ENCODE results near the gene AATF. TPM values are rescaled to one million over a fixed set of nuclear protein-coding genes. Genes with fewer than 3 reads are reported as not detected.

Gene AATF
- total and polyA plus RNA-seq, 2 experiments from 2014 or later: 35.6 to 48.1 TPM

DNA sequence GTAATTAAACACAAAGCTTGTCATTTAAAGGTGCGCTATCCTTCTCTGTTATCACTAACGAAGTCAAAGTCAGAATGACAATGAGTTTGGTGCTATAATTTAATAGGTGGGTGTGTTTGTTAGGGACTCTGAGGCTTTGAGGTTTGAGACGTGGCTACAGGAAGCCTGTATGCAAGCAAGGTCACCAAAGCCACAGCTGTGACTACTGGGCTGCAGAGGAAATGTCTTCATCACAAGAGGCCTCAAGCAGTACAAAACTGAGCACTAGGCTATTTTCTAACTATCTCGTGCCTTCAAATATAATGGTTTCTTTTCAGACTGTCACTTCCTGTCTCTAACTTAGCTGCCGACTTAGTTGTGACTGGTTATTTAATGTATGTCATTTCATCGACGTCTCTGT lies 141.2 kb downstream of the AATF start:
- H2AFZ ChIP-seq: no peak overlapping the region
- H3K4me2 ChIP-seq (ENCODE audit: unreplicated experiment): no peak overlapping the region
- no peak overlapping the region for H3K27ac ChIP-seq
- H3F3A ChIP-seq (ENCODE audit: insufficient read depth): no peaks in the 10 kb centered on the region
- no peaks in the 10 kb centered on the region for H4K20me1 ChIP-seq (ENCODE audit: insufficient read depth)
- no peak for DNase-seq
- 90 to 92% methylated on average over 7 of the region's 7 CpGs for WGBS, 2 experiments (ENCODE audit: low coverage in 1 of 2, low lambda C conversion rate in 2 of 2, missing lambda C conversion rate in 2 of 2)
- H3K4me3 ChIP-seq: no peak overlapping the region
- H3K4me1 ChIP-seq (ENCODE audit: insufficient read depth): no peaks in the 10 kb centered on the region
- no peaks in the 10 kb centered on the region for H3K27me3 ChIP-seq (replicated peaks; ENCODE audit: insufficient read depth)
- TF ChIP-seq EZH2 (IDR thresholded peaks at IDR 0.05; ENCODE audit: insufficient read depth, poor library complexity, severe bottlenecking) (no peak), EZH2phosphoT487 (IDR thresholded peaks at IDR 0.05; ENCODE audit: insufficient read depth, low read depth) (no peak)
- H3K9ac ChIP-seq: no peak overlapping the region
- H3K79me2 ChIP-seq (ENCODE audit: insufficient read depth): no peaks in the 10 kb centered on the region
- H3K9me3 ChIP-seq (ENCODE audit: low read depth): no peaks in the 10 kb centered on the region
- H3K9me2 ChIP-seq (ENCODE audit: insufficient read depth): no peaks in the 10 kb centered on the region
- in situ Hi-C loops (cut with MboI): no loop called here
- no peaks in the 10 kb centered on the region; the same call in 1 of the 2 replicates for H3K36me3 ChIP-seq (ENCODE audit: low read depth)

- H3K9me2 ChIP-seq (ENCODE audit: insufficient read depth): no peaks in the 10 kb centered on the region
- H3K27me3 ChIP-seq (replicated peaks; ENCODE audit: insufficient read depth): no peaks in the 10 kb centered on the region
- in situ Hi-C loops (cut with MboI): no loop called here
- TF ChIP-seq EZH2 (IDR thresholded peaks at IDR 0.05; ENCODE audit: insufficient read depth, poor library complexity, severe bottlenecking) (no peak), EZH2phosphoT487 (IDR thresholded peaks at IDR 0.05; ENCODE audit: insufficient read depth, low read depth) (no peak)
- H3K79me2 ChIP-seq (ENCODE audit: insufficient read depth): no peaks in the 10 kb centered on the region
- no peaks in the 10 kb centered on the region for H3F3A ChIP-seq (ENCODE audit: insufficient read depth)
- no peak overlapping the region for H3K27ac ChIP-seq
- H4K20me1 ChIP-seq (ENCODE audit: insufficient read depth): no peaks in the 10 kb centered on the region
- no peak for DNase-seq
- no peaks in the 10 kb centered on the region for H3K4me1 ChIP-seq (ENCODE audit: insufficient read depth)
- H3K4me2 ChIP-seq (ENCODE audit: unreplicated experiment): no peak overlapping the region
- H3K36me3 ChIP-seq (ENCODE audit: low read depth): no peaks in the 10 kb centered on the region; the same call in 1 of the 2 replicates
- H3K4me3 ChIP-seq: no peak overlapping the region
- H3K9ac ChIP-seq: no peak overlapping the region
- no peak overlapping the region for H2AFZ ChIP-seq
- 92% methylated on average over 3 of the region's 3 CpGs for WGBS, 2 experiments (ENCODE audit: low coverage in 1 of 2, low lambda C conversion rate in 2 of 2, missing lambda C conversion rate in 2 of 2)
- no peaks in the 10 kb centered on the region for H3K9me3 ChIP-seq (ENCODE audit: low read depth)
Measured at GRCh38 chr17:37090941-37091340, 142.2 kb downstream of the AATF start.

- H3K27me3 ChIP-seq (replicated peaks; ENCODE audit: insufficient read depth): no peaks in the 10 kb centered on the region
- in situ Hi-C loops (cut with MboI): no loop called here
- DNase-seq: no peak
- no peaks in the 10 kb centered on the region; the same call in 1 of the 2 replicates for H3K36me3 ChIP-seq (ENCODE audit: low read depth)
- H3K79me2 ChIP-seq (ENCODE audit: insufficient read depth): no peaks in the 10 kb centered on the region
- H3K9me2 ChIP-seq (ENCODE audit: insufficient read depth): no peaks in the 10 kb centered on the region
- no peaks in the 10 kb centered on the region for H3F3A ChIP-seq (ENCODE audit: insufficient read depth)
- no peak overlapping the region for H3K27ac ChIP-seq
- H3K4me2 ChIP-seq (ENCODE audit: unreplicated experiment): no peak overlapping the region
- TF ChIP-seq EZH2 (IDR thresholded peaks at IDR 0.05; ENCODE audit: insufficient read depth, poor library complexity, severe bottlenecking) (no peak), EZH2phosphoT487 (IDR thresholded peaks at IDR 0.05; ENCODE audit: insufficient read depth, low read depth) (no peak)
- no peak overlapping the region for H3K4me3 ChIP-seq
- H3K9ac ChIP-seq: no peak overlapping the region
- H3K9me3 ChIP-seq (ENCODE audit: low read depth): no peaks in the 10 kb centered on the region
- WGBS, 2 experiments (ENCODE audit: low coverage in 1 of 2, low lambda C conversion rate in 2 of 2, missing lambda C conversion rate in 2 of 2): 96 to 100% methylated on average over 2 of the region's 2 CpGs
- no peaks in the 10 kb centered on the region for H3K4me1 ChIP-seq (ENCODE audit: insufficient read depth)
- H2AFZ ChIP-seq: no peak overlapping the region
- H4K20me1 ChIP-seq (ENCODE audit: insufficient read depth): no peaks in the 10 kb centered on the region
Measured at GRCh38 chr17:37092071-37092470, 143.3 kb downstream of the AATF start.

GRCh38 chr17:37092701-37093100 lies 143.9 kb downstream of the AATF start:
- in situ Hi-C loops (cut with MboI): no loop called here
- no peak for DNase-seq
- Histone ChIP-seq H3K9me2 (ENCODE audit: insufficient read depth) (no peaks in the 10 kb centered on the region), H3K9ac (no peak overlapping the region), H3F3A (ENCODE audit: insufficient read depth) (no peaks in the 10 kb centered on the region), H3K4me2 (ENCODE audit: unreplicated experiment) (no peak overlapping the region), H3K4me3 (no peak overlapping the region), H3K9me3 (ENCODE audit: low read depth) (no peaks in the 10 kb centered on the region), H3K36me3 (ENCODE audit: low read depth) (peaks cover 5% of the 10 kb centered on the region; the same call in 1 of the 2 replicates), H3K79me2 (ENCODE audit: insufficient read depth) (no peaks in the 10 kb centered on the region), H3K27ac (no peak overlapping the region), H2AFZ (no peak overlapping the region), H4K20me1 (ENCODE audit: insufficient read depth) (no peaks in the 10 kb centered on the region), H3K4me1 (ENCODE audit: insufficient read depth) (no peaks in the 10 kb centered on the region), H3K27me3 (replicated peaks; ENCODE audit: insufficient read depth) (no peaks in the 10 kb centered on the region)
- no peak for TF ChIP-seq EZH2 (IDR thresholded peaks at IDR 0.05; ENCODE audit: insufficient read depth, poor library complexity, severe bottlenecking)
- no peak for TF ChIP-seq EZH2phosphoT487 (IDR thresholded peaks at IDR 0.05; ENCODE audit: insufficient read depth, low read depth)

- Histone ChIP-seq H3K9ac (no peak overlapping the region), H3K27me3 (replicated peaks; ENCODE audit: insufficient read depth) (no peaks in the 10 kb centered on the region), H2AFZ (no peak overlapping the region), H3K4me1 (ENCODE audit: insufficient read depth) (no peaks in the 10 kb centered on the region), H3F3A (ENCODE audit: insufficient read depth) (no peaks in the 10 kb centered on the region), H3K9me3 (ENCODE audit: low read depth) (no peaks in the 10 kb centered on the region), H4K20me1 (ENCODE audit: insufficient read depth) (no peaks in the 10 kb centered on the region), H3K4me2 (ENCODE audit: unreplicated experiment) (no peak overlapping the region), H3K9me2 (ENCODE audit: insufficient read depth) (no peaks in the 10 kb centered on the region), H3K79me2 (ENCODE audit: insufficient read depth) (no peaks in the 10 kb centered on the region), H3K4me3 (no peak overlapping the region), H3K27ac (no peak overlapping the region), H3K36me3 (ENCODE audit: low read depth) (peaks cover 5% of the 10 kb centered on the region; the same call in 1 of the 2 replicates)
- TF ChIP-seq EZH2 (IDR thresholded peaks at IDR 0.05; ENCODE audit: insufficient read depth, poor library complexity, severe bottlenecking) (no peak), EZH2phosphoT487 (IDR thresholded peaks at IDR 0.05; ENCODE audit: insufficient read depth, low read depth) (no peak)
- 63 to 77% methylated on average over 4 of the region's 4 CpGs for WGBS, 2 experiments (ENCODE audit: low coverage in 1 of 2, low lambda C conversion rate in 2 of 2, missing lambda C conversion rate in 2 of 2)
- in situ Hi-C loops (cut with MboI): no loop called here
- DNase-seq: no peak
Measured at GRCh38 chr17:37094391-37094790, 145.6 kb downstream of the AATF start.
